Hematopoietic multipotent progenitor cell treated with erythropoietin and hydrocortisone succinate and interleukin-3 and kit ligand, for 8 days (in vitro differentiated cells): ENCODE data around the gene SRSF5.
A peak's percentile ranks its signal among the peaks of the same experiment; 100 is the strongest.
"Not testable (repeated sequence)": the region's sequence is repeated elsewhere in the genome, so short reads cannot be mapped to it uniquely, and the experiment has no call there.

Experiments used
- DNase-seq: peaks from one replicate; pipeline ENCODE4 v3.0.0-alpha.2; 2015

SRSF5 gene

GRCh38 chr14:69811227-69811867 lies 44.4 kb downstream of the SRSF5 start:
- no peak for DNase-seq

- no peak for DNase-seq
These were observed 44.9 kb downstream of the SRSF5 start for GRCh38 chr14:69811868-69812252.

GRCh38 chr14:69812711-69813110 lies 45.8 kb downstream of the SRSF5 start:
- peak; percentile 36 for DNase-seq

GRCh38 chr14:69813346-69813745 lies 46.4 kb downstream of the SRSF5 start:
- not testable (repeated sequence) for DNase-seq

- DNase-seq, result no peak
These were observed 47.5 kb downstream of the SRSF5 start for GRCh38 chr14:69814397-69814796.

- DNase-seq, result no peak
These were observed 48.6 kb downstream of the SRSF5 start for GRCh38 chr14:69815556-69815955.

GRCh38 chr14:69816216-69816615 lies 49.3 kb downstream of the SRSF5 start:
- no peak for DNase-seq

- peak; percentile 78 for DNase-seq
These were observed 51.8 kb downstream of the SRSF5 start for GRCh38 chr14:69818758-69819191.

- no peak for DNase-seq
These were observed 52.7 kb downstream of the SRSF5 start for GRCh38 chr14:69819607-69820006.

- DNase-seq, result no peak
These were observed 54.0 kb downstream of the SRSF5 start for GRCh38 chr14:69820991-69821390.
